HepG2 (cell line): ENCODE measurements around the gene SOX8. TPM values are rescaled to one million over a fixed set of nuclear protein-coding genes. Genes with fewer than 3 reads are reported as not detected.

Source experiments
- ATAC-seq: fragments of 200-7000 bp; cut with Tn5 transposase; 3 replicates; pipeline ENCODE4 v1.9.1; 2020; ENCODE audit warnings: mild to moderate bottlenecking, moderate library complexity
- BruUV-seq: library from RNA; stranded (reverse); fragments of 400-500 nt; replicated peaks from 2 replicates; lab custom pipeline; 2021; lab: Mats Ljungman, UMichigan
- CTCF ChIA-PET: fragments of 300-600 bp; formaldehyde crosslinking; extraction: SDS; loops from one replicate; lab custom pipeline; 2021; ENCODE audit warnings: low total read pairs, inconsistent platforms, low intra/inter-chr PET ratio; lab: Yijun Ruan, JAX
- POLR2A ChIA-PET: fragments of 350-600 bp; sonication (Branson Sonifier 250); formaldehyde crosslinking; loops from one replicate; lab custom pipeline; 2020; ENCODE audit warnings: antibody characterized with exemption, inconsistent platforms; lab: Yijun Ruan, JAX
- DNase-seq: peaks from one replicate; pipeline ENCODE4 v3.0.0-alpha.2; 2015; ENCODE audit warnings: low spot score
- FAIRE-seq: peaks from 3 replicates; lab custom pipeline; 2011; peaks lifted over from hg19 to GRCh38; lab: Jason Lieb, UNC
- H2AFZ ChIP-seq: one replicate; pipeline ENCODE4 v1.6.1; 2011; ENCODE audit warnings: low read length, inconsistent platforms
- H3K27ac ChIP-seq: fragments of 300-600 bp; 3 replicates; pipeline ENCODE4 v1.8.0; 2011; ENCODE audit warnings: mixed run types, mild to moderate bottlenecking, mixed read lengths, low read length, inconsistent platforms; ENCODE audit not compliant: insufficient read depth; ENCODE audit errors: extremely low read length
- H3K27me3 ChIP-seq, 2 experiments: fragments of 200-600 bp in 1 of 2; 2 replicates in 1 of 2; 3 replicates in 1 of 2; pipeline versions ENCODE4 v1.6.0 to v1.8.0; 2011; ENCODE audit warnings: low read length in 2 of 2, mild to moderate bottlenecking in 2 of 2, moderate library complexity in 2 of 2, inconsistent platforms in 1 of 2; ENCODE audit not compliant: insufficient read depth in 2 of 2, control insufficient read depth in 1 of 2
- H3K36me3 ChIP-seq, 2 experiments: fragments of 200-600 bp in 1 of 2; replicated peaks in 1 of 2; 2 replicates in 1 of 2; 3 replicates in 1 of 2; pipeline versions ENCODE4 v1.5.1 to v1.8.0; 2011; ENCODE audit warnings: low read length in 2 of 2, inconsistent platforms in 1 of 2; ENCODE audit not compliant: insufficient read depth in 2 of 2, control insufficient read depth in 1 of 2
- H3K4me1 ChIP-seq: 2 replicates; pipeline ENCODE4 v1.5.1; 2012; ENCODE audit warnings: low read length, inconsistent platforms; ENCODE audit not compliant: insufficient read depth
- H3K4me2 ChIP-seq: 2 replicates; pipeline ENCODE4 v1.6.0; 2011; ENCODE audit warnings: low read depth, low read length, inconsistent platforms
- H3K4me3 ChIP-seq, 3 experiments: fragments of 200-600 bp in 1 of 3; sonication (generic), shearing (Covaris generic) in 1 of 3; replicated peaks in 1 of 3; 2 replicates each; pipeline ENCODE4 v1.5.1; 2011 to 2016; ENCODE audit warnings: low read length in 3 of 3, inconsistent platforms in 2 of 3, low read depth in 2 of 3, mild to moderate bottlenecking in 2 of 3, control low read depth in 1 of 3, mixed read lengths in 1 of 3; ENCODE audit not compliant: insufficient read depth in 1 of 3
- H3K79me2 ChIP-seq: one replicate; pipeline ENCODE4 v1.6.1; 2011; ENCODE audit warnings: low read length, inconsistent platforms; ENCODE audit not compliant: insufficient read depth
- H3K9ac ChIP-seq: 2 replicates; pipeline ENCODE4 v1.6.0; 2011; ENCODE audit warnings: mild to moderate bottlenecking, low read depth, low read length, inconsistent platforms; ENCODE audit not compliant: insufficient read depth
- H3K9me3 ChIP-seq: 2 replicates; pipeline ENCODE4 v1.5.1; 2012; ENCODE audit warnings: mild to moderate bottlenecking, low read length
- H4K20me1 ChIP-seq: 2 replicates; pipeline ENCODE4 v1.6.0; 2011; ENCODE audit warnings: inconsistent platforms, mild to moderate bottlenecking, low read length, moderate library complexity; ENCODE audit not compliant: insufficient read depth
- DNMT3B ChIP-seq: conservative IDR thresholded peaks from 2 replicates; pipeline ENCODE4 v1.6.1; 2016; ENCODE audit warnings: missing biosample characterization, control low read depth
- HNRNPLL ChIP-seq: fragments of 200-400 bp; formaldehyde crosslinking; IDR thresholded peaks from 2 replicates; pipeline ENCODE4 v1.6.1; 2017; ENCODE audit warnings: mild to moderate bottlenecking, low read depth, low read length; ENCODE audit not compliant: poor library complexity, severe bottlenecking
- SMAD9 ChIP-seq: sonication (generic); formaldehyde crosslinking; IDR thresholded peaks from 2 replicates; pipeline ENCODE4 v1.5.1; 2020; ENCODE audit warnings: mild to moderate bottlenecking, missing genetic modification reagents
- TGIF2 ChIP-seq: IDR thresholded peaks from 2 replicates; pipeline ENCODE4 v1.6.1; 2016; ENCODE audit warnings: control low read depth, missing compliant biosample characterization
- TP53 ChIP-seq: sonication (generic); formaldehyde crosslinking; conservative IDR thresholded peaks from 2 replicates; pipeline ENCODE4 v1.4.0; 2020; ENCODE audit warnings: missing genetic modification reagents
- U2AF2 ChIP-seq: fragments of 200-400 bp; formaldehyde crosslinking; IDR thresholded peaks from 2 replicates; pipeline ENCODE4 v1.6.1; 2017; ENCODE audit warnings: low read depth, mild to moderate bottlenecking, low read length
- XRCC5 ChIP-seq: fragments of 200-400 bp; formaldehyde crosslinking; optimal IDR thresholded peaks from 2 replicates; pipeline ENCODE3; 2017; ENCODE audit warnings: mild to moderate bottlenecking, low read length
- ZKSCAN8 ChIP-seq: IDR thresholded peaks from 2 replicates; pipeline ENCODE4 v1.6.1; 2016; ENCODE audit warnings: borderline replicate concordance, missing genetic modification reagents, missing compliant biosample characterization
- ZNF556 ChIP-seq: sonication (generic); formaldehyde crosslinking; IDR thresholded peaks from 2 replicates; pipeline ENCODE4 v1.4.0; 2020; ENCODE audit warnings: mild to moderate bottlenecking, missing genetic modification reagents, borderline replicate concordance
- ZNF816 ChIP-seq: sonication (generic); formaldehyde crosslinking; IDR thresholded peaks from 2 replicates; pipeline ENCODE4 v1.8.0; 2022; ENCODE audit warnings: missing genetic modification reagents, mild to moderate bottlenecking, borderline replicate concordance
- WGBS: methylation state at CpG from one replicate; pipeline ENCODE4 v1.1.6; 2017; ENCODE audit warnings: low lambda C conversion rate; 5-methylcytosine and 5-hydroxymethylcytosine counted together
- in situ Hi-C: cut with HindIII; loops from 2 replicates; pipeline ENCODE4 v1.10.0; 2017; ENCODE audit warnings: low pct_unique_long_range_greater_than_20kb; ENCODE audit not compliant: extremely low pct_ligation_motif_present
- intact Hi-C: fragments of 100-400 bp; cut with micrococcal nuclease; formaldehyde crosslinking; loops from one replicate; pipeline ENCODE4 v1.10.0; 2022; ENCODE audit not compliant: unreplicated experiment
- polyA plus RNA-seq, 8 experiments: library from polyadenylated mRNA; depleted of rRNA in 3 of 8; stranded (reverse) in 7 of 8; unstranded in 1 of 8; fragments of >200 nt; fragmentation: Illumina TruSeq in 4 of 8; extraction: Trizol in 4 of 8; gene quantifications; 2 replicates each; pipeline versions ENCODE4 v1.2.1 to v1.2.3, GENCODE V29; 2011 to 2016; ENCODE audit warnings: low read depth in 4 of 8, missing spikeins in 1 of 8, mixed read lengths in 1 of 8; ENCODE audit not compliant: insufficient read depth in 1 of 8
- total RNA-seq, 5 experiments: library from RNA; depleted of rRNA; stranded (reverse); fragments of >200 nt; fragmentation: Illumina TruSeq; extraction: Trizol; gene quantifications; 2 replicates each; pipeline ENCODE4 v1.2.3, GENCODE V29; 2016; ENCODE audit warnings: low read depth in 1 of 5
- TF ChIP-seq, protein P1 (sequence below): sonication (generic); formaldehyde crosslinking; IDR thresholded peaks from one replicate; pipeline ENCODE4 v1.5.1; 2020; ENCODE audit warnings: mild to moderate bottlenecking, missing genetic modification reagents; ENCODE audit errors: not compliant biosample characterization
- TF ChIP-seq, protein P2 (sequence below): IDR thresholded peaks from 2 replicates; pipeline ENCODE4 v1.6.1; 2012; ENCODE audit warnings: low read depth, low read length, improper control_type of control experiment
- TF ChIP-seq, protein P3 (sequence below): sonication (generic); formaldehyde crosslinking; IDR thresholded peaks from 2 replicates; pipeline ENCODE4 v1.5.1; 2020; ENCODE audit warnings: missing genetic modification reagents, mild to moderate bottlenecking, borderline replicate concordance

Gene SOX8
- total and polyA plus RNA-seq, 2 of the 13 experiments (the other 11 are each of a cell fraction or from before 2014, with no cell fraction given) = 0.20 to 0.28 TPM

DNA sequence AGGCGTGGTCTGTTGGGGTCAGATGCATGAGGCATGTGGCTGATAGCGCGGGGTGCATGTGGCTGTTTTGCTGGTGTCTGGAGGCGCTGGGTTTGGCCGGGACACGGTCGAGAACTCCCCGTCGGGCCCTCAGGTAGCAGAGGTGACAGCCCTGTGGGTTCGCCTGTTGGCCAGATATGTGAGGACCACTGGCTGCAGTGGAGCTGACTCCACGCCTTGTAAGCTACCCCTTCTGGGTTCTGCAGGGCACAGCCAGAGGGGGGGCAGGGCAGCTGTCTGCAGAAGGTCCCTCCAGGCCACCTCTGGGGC, 38.5 kb downstream of the SOX8 start:
- Histone ChIP-seq H3K27ac (no peak overlapping the region), H4K20me1 (no peaks in the 10 kb centered on the region), H3K36me3 (no peaks in the 10 kb centered on the region), H3K4me3 (no peak overlapping the region), H3K9me3 (no peaks in the 10 kb centered on the region), H3K79me2 (no peaks in the 10 kb centered on the region), H3K4me2 (no peak overlapping the region), H3K9ac (no peak overlapping the region), H3K27me3 (peaks cover 21 to 83% of the 10 kb centered on the region in 2 experiments), H3K4me1 (no peaks in the 10 kb centered on the region), H2AFZ (no peak overlapping the region)
- ChIA-PET POLR2A (no interaction called here), CTCF (no interaction called here)
- no peak for ATAC-seq
- no CpG with 5 or more reads among the region's 11 CpGs for WGBS
- DNase-seq = no peak
- FAIRE-seq = no peak
- intact Hi-C loops (no loop called here), in situ Hi-C loops (no loop called here)
- no TSS peak for BruUV-seq
- TF ChIP-seq ZNF556 (no peak), HNRNPLL (no peak), DNMT3B (CRISPR knock-in tag) (no peak), XRCC5 (no peak), TGIF2 (CRISPR knock-in tag) (no peak), SMAD9 (no peak), TP53 (CRISPR knock-in tag) (no peak), U2AF2 (no peak), ZNF816 (CRISPR knock-in tag) (no peak), ZKSCAN8 (no peak)
- TF ChIP-seq, protein P1, sequence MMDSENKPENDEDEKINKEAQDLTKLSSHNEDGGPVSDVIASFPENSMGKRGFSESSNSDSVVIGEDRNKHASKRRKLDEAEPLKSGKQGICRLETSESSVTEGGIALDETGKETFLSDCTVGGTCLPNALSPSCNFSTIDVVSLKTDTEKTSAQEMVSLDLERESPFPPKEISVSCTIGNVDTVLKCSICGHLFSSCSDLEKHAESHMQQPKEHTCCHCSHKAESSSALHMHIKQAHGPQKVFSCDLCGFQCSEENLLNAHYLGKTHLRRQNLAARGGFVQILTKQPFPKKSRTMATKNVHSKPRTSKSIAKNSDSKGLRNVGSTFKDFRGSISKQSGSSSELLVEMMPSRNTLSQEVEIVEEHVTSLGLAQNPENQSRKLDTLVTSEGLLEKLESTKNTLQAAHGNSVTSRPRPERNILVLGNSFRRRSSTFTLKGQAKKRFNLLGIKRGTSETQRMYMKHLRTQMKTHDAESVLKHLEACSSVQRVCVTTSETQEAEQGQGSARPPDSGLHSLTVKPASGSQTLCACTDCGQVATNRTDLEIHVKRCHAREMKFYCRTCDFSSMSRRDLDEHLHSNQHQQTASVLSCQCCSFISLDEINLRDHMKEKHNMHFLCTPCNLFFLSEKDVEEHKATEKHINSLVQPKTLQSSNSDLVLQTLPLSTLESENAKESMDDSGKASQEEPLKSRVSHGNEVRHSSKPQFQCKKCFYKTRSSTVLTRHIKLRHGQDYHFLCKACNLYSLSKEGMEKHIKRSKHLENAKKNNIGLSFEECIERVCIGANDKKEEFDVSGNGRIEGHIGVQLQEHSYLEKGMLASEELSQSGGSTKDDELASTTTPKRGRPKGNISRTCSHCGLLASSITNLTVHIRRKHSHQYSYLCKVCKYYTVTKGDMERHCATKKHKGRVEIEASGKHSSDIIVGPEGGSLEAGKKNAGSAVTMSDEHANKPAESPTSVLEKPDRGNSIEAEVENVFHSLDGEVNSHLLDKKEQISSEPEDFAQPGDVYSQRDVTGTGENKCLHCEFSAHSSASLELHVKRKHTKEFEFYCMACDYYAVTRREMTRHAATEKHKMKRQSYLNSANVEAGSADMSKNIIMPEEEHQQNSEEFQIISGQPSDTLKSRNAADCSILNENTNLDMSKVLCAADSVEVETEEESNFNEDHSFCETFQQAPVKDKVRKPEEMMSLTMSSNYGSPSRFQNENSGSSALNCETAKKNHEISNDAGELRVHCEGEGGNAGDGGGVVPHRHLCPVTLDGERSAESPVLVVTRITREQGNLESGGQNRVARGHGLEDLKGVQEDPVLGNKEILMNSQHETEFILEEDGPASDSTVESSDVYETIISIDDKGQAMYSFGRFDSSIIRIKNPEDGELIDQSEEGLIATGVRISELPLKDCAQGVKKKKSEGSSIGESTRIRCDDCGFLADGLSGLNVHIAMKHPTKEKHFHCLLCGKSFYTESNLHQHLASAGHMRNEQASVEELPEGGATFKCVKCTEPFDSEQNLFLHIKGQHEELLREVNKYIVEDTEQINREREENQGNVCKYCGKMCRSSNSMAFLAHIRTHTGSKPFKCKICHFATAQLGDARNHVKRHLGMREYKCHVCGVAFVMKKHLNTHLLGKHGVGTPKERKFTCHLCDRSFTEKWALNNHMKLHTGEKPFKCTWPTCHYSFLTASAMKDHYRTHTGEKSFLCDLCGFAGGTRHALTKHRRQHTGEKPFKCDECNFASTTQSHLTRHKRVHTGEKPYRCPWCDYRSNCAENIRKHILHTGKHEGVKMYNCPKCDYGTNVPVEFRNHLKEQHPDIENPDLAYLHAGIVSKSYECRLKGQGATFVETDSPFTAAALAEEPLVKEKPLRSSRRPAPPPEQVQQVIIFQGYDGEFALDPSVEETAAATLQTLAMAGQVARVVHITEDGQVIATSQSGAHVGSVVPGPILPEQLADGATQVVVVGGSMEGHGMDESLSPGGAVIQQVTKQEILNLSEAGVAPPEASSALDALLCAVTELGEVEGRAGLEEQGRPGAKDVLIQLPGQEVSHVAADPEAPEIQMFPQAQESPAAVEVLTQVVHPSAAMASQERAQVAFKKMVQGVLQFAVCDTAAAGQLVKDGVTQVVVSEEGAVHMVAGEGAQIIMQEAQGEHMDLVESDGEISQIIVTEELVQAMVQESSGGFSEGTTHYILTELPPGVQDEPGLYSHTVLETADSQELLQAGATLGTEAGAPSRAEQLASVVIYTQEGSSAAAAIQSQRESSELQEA (CRISPR knock-in tag) = no peak
- TF ChIP-seq, protein P2, sequence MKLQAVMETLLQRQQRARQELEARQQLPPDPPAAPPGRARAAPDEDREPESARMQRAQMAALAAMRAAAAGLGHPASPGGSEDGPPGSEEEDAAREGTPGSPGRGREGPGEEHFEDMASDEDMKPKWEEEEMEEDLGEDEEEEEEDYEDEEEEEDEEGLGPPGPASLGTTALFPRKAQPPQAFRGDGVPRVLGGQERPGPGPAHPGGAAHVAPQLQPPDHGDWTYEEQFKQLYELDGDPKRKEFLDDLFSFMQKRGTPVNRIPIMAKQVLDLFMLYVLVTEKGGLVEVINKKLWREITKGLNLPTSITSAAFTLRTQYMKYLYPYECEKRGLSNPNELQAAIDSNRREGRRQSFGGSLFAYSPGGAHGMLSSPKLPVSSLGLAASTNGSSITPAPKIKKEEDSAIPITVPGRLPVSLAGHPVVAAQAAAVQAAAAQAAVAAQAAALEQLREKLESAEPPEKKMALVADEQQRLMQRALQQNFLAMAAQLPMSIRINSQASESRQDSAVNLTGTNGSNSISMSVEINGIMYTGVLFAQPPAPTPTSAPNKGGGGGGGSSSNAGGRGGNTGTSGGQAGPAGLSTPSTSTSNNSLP = no peak
- TF ChIP-seq, protein P3, sequence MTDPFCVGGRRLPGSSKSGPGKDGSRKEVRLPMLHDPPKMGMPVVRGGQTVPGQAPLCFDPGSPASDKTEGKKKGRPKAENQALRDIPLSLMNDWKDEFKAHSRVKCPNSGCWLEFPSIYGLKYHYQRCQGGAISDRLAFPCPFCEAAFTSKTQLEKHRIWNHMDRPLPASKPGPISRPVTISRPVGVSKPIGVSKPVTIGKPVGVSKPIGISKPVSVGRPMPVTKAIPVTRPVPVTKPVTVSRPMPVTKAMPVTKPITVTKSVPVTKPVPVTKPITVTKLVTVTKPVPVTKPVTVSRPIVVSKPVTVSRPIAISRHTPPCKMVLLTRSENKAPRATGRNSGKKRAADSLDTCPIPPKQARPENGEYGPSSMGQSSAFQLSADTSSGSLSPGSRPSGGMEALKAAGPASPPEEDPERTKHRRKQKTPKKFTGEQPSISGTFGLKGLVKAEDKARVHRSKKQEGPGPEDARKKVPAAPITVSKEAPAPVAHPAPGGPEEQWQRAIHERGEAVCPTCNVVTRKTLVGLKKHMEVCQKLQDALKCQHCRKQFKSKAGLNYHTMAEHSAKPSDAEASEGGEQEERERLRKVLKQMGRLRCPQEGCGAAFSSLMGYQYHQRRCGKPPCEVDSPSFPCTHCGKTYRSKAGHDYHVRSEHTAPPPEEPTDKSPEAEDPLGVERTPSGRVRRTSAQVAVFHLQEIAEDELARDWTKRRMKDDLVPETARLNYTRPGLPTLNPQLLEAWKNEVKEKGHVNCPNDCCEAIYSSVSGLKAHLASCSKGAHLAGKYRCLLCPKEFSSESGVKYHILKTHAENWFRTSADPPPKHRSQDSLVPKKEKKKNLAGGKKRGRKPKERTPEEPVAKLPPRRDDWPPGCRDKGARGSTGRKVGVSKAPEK (CRISPR knock-in tag) = no peak
